C1 segment of cervical spinal cord (tissue), 14 donors: ENCODE measurements around the gene GLB1L.
"Not testable (repeated sequence)": the region's sequence is repeated elsewhere in the genome, so short reads cannot be mapped to it uniquely, and the experiment has no call there.

Source experiments
- DNase-seq, 14 donors: peaks; one replicate each; lab custom pipeline; 2025; lab: John Stamatoyannopoulos, UW

Gene GLB1L

DNA sequence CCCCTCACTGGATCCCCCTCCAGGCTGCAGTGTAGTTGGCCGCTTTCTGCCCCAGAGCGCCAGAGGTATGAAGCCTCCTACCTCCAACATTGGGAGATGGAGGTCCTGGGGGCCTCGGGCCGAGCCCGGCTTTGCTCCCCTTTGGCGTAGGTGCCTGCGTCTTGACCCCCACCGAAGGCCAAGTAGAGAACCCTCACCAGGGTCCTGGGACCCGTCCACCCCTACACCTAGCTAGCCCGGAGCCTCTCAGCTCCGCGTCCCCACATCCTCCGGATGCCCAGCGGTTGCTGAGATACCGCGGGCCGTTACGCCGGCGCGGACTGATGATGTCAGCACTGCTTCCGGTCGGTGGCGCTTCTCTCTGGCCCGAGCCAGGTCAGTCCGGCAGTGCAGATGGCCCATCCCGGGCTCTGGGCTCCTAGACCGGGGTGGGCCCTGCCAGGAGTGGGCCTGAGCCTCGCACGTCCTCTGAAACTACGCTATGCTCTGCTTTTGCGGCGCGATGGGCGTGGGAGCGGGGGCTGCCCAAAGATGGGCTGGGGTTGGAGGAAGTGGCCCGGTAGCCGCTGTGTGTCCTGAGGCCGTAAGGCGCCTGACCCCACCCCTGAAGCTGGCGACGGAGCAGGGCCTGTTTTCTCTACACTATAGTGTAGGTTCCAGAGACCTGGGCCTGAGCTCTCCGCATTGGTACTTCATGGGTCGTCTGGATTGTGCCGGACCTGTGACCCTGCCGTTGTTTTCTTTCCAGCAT lies at the start of gene GLB1L, which contains the start of gene STK16:
TSS of gene GLB1L (minus strand) at position 297 of the 751 bp plus-strand sequence. CDS start 1,871 bp downstream, outside the sequence.
TSS of gene STK16 (plus strand) at position 332 of the 751 bp plus-strand sequence. CDS start 521 bp downstream, outside the sequence.
- DNase-seq: peak; percentile 66 to 94 (median 88)

DNA sequence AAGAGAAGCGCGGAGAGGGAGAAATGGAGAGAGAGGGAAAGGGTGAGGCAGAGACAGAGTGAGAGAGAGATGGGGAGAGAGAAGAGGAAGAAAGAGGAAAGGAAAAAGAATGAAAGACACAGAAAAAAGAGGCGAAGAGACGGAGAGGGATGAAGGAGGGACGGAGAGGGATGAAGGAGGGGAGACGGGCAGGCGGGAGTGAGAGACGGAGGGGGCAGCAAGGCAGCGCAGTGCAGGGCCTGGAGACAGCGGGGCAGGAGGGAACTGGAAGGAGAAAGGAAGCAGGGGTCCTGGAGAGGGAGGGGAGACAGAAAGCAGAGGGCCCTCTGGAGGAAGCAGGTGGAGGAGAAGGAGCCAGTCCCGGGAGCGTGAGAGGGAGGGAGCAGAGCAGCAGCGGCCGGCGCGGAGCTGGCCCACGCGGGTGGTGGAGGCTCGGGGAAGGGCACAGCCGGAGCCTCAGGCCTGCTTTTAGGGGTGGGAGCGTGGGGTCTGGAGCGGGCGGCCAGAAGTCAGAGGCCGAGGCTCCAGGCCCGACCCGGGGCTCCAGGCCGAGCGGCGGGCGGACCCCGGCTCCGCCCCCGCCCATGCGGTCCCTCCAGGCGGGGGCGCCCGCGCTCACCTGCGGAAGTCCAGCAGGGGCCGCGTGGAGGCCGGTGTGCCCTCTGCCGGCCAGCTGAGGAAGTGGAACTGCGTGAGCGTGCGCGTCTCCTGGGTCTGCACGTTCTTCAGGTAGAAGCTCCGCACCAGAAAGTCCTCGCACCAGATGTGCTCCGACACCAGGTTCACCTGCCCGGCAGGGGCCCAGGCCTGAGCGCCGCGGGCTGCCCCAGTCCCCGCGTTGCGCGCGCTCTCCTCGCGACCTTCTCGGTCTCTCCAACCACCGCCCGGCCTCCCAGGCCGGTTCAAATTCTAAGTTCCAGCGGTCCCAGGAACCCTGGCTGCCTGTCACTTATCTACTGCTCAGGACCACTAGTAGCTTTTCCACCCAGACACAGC lies 49.4 kb upstream of the GLB1L start:
- DNase-seq: peak in 13 of 14 donors; percentile 44 to 88 (median 71)

DNA sequence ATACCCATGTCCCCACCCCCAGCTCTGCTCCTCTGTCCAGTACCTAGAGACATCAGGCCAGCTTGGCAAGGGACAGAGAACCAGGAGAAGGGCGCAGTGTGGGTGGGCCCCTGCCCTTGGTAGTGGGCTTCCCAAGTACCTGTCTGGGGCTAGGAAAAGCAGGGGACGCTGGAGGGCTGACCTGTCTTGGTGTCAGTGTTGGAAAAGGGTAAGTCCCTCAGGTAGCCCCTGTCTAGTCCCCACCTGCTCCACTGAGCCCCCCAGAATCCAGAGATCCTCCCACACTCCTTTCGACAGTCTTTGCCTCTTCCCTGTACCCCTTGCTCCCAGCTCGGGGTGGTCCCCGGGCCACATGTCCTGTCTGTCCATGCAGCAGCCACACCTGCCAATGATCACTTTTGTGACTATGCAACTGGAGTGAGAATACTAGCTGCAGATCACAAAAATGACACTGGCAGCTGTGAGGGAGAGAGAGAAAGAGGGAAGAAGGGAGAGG lies 48.5 kb upstream of the GLB1L start:
- no peak for DNase-seq

DNA sequence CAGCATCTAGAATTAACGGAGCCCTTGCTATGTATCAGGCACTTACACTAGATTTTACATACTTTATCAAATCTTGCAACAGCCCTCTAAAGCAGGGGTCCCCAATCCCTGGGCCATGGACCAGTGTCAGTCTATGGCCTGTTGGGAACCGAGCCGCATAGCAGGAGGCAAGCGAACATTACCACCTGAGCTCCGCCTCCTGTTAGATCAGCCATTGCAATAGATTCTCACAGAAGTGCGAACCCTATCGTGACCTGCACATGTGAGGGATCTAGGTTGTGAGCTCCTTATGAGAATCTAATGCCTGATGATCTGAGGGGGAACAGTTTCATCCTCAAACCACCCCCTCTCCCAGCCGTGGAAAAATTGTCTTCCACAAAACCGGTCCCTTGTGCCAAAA lies 47.4 kb upstream of the GLB1L start:
- no peak for DNase-seq

DNA sequence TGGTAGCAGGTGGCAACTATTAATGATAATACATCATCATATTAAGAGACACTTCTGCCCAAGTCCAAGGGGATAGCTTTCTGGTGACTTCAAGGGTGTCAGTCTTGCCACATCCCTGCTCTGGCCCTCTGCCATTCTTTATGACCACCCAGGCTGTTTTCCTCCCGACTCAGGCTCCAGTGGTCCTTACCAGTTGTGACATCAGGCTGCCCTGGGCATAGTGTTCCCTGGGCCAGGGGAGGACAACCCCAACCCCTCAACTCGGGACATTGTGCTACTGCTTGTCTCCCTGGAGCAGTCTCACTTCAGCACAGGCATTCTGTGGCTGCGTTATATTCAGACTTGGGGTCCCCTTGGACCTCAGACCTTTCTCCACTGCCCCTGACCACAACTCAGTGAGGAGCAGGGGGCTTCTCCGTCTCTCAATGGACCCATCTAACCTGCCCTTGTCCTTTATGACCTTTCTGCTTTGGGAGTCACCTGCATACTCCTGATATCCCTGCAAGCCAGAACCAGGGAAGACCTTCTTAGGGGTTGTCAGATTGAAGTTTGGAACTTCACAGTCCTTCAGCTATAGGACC lies 46.8 kb upstream of the GLB1L start:
- no peak for DNase-seq

DNA sequence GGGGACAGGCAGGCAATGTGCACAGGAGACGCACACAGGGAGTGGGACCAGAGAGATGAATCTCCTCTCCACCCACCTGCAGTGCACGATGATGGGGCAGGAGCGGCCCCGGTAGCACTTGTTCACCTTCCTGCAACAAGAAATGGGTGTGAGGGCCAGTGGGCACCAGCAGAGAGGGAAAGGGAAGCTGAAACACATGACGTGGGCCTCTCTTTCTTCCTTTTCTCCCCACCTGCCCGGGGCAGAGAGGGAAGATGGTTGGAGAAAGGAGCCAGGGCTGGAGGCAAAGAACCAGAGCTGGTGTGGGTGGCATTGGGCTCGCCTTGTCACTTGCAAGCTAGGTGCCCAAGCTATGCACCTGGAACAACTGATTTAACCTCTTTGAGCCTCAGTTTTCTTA lies 46.1 kb upstream of the GLB1L start:
- no peak for DNase-seq

DNA sequence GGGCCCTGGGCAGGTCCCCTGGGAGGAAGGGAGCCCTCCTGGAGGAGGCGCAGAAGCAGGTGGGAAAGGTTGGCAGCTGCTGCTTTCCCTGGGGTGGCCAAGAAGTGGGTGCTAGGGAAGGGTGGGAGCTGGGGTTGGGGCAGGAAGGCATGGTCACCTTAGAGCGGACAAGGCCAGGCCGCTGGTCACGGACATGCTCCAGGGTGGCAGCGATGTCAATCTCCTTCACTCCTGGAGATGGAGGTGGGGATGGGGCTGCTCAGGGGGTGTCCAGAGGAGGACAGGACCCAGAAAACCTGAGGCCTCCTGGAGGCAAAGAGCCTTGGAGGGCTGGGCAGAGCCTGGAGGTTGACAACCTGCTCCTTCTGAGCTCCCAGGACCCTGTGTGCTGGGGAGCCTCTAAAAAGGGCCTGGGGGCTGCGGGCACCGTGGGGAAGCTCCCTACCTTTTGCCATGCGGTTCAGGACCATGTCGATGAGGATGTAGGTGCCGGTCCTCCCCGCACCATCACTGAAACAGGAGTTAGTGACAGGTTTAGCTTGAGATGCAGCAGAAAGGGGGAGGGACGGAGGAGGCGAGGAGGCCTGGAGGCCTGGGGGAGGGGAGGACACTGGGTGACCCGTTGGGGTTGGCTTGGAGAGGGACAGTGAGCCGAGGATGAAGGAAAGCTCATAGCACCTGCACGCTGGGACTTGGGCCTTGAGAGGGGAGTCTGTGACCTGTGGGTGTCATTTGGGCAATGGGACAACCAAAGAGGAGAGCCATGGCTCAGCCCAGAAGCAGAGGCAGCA lies 45.3 kb upstream of the GLB1L start:
- no peak for DNase-seq

DNA sequence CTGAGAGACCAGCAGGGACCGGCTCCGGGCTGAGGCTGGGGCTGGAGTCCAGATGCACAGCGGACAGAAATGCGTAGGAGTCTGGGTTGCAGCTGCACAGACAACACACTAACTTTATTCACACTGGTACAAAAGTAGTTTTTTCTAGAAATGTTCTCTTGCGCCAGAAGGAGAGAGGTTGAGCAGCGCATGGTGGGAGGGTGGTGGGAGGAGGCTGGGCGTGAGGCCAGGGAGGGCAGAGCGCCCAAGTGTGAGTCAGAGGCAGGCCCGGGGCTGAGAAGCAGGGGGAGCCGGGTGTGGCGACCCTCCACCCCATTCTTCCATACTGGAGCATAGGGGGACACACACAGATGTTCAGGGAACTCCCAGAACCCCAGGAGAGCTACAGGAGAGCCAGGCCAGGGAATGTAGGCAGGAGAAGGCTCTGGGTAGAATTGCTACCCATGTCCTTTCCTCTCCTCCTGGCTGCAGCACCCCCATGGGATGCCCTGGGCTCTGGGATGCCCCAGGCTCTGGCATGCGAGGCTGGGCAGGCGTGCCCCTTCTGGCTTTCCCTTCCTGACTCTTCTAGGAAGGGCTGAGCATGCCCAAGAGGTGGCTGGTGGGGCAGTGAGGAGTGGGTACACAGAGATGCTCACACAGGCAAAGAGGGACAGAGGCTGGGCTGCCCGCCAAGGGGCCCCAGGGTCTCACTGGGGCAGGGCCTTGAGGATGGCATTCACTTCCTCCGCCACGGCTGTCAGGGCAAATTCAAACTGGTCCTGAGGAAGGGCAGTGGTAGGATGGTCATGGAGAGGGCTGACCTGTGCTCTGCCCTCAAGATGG lies 44.5 kb upstream of the GLB1L start:
- DNase-seq: peak in 12 of 14 donors; percentile 35 to 93 (median 81)

DNA sequence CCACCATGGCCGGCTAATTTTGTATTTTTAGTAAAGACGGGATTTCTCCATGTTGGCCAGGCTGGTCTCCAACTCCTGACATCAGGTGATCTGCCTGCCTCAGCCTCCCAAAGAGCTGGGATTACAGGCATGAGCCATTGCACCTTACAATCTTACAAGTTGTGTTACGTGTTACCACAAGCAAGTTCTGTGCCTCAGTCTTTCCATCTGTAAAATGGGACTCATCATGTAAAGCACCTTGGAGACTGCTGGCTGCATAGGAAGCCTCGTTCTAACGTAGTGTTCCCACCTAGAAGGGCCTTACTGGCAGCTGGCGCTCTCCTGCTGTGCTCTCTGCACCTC lies 43.9 kb upstream of the GLB1L start:
- DNase-seq: no peak

DNA sequence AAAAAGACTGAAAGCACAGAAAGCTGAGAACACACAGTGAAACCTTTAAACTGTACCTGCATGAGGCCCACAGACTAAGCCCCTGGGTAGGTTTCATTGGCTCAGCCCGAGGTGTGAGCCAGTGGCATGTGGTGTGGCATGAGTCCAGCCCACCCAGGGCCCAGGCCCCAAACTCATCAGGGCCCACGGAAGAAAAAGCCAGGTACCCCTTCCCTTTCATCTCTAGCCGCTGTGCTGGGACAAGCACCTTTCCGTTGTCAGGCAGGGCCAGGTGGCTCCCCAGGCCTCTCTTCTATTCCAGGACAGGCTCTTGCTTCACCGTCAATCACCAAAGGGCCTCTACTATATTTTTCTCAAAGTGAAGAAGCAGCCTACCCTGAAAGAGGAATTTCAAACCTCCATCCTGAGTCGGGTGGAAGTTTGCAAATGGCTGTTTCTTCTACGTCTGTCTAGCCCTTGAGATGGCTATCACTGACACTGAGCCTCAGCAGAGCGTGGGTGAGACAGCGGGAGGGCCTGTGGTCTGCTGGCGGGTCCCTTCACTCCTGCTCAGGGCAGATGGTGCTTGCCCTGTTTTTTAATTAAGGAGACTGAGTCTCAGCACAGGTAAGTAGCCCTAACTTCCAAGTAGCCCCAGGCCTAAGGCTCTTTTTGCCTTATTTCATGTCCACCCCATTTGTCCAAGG lies 42.5 kb upstream of the GLB1L start:
- DNase-seq: no peak

DNA sequence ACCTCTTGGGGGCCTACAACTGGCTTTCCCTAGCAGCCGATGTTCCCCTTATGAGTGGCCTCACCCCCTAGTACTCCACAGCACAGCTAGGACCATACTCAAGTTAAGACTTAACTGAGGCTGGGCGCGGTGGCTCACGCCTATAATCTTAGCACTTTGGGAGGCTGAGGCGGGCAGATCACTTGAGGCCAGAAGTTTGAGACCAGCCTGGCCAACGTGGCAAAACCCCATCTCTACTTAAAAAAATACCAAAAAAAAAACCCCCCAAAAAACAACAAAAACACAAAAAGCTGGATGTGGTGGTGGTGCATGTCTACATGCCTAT lies 41.8 kb upstream of the GLB1L start:
- DNase-seq: not testable (repeated sequence)

GRCh38 chr2:219286436-219287115 lies 41.3 kb upstream of the GLB1L start:
- DNase-seq: peak in 6 of 14 donors; percentile 40 to 65 (median 48)

GRCh38 chr2:219285894-219286425 lies 40.7 kb upstream of the GLB1L start:
- DNase-seq: peak in 6 of 14 donors; percentile 42 to 67 (median 50)

DNA sequence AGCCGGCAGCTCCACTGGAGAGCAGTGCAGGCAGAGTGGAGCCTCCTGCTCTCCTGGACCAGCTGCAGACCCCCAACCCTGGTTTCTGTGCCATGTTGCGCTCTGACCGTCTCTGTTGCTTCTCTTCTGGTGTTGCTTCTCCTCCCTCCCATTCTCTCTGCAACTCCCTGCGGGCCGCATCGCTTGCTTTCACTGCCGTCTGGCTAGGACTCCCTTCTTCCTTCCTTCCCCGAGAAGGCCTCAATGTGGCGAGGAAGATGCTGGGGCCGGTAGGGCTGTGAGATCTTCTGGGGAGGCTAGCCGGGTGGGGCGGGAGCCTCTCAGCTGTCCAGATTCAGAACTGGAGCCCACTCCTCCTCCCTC lies 40.1 kb upstream of the GLB1L start:
- no peak for DNase-seq

- peak in 1 of 14 donors; percentile 8 for DNase-seq
Observed at GRCh38 chr2:219284501-219285372, 39.5 kb upstream of the GLB1L start.

DNA sequence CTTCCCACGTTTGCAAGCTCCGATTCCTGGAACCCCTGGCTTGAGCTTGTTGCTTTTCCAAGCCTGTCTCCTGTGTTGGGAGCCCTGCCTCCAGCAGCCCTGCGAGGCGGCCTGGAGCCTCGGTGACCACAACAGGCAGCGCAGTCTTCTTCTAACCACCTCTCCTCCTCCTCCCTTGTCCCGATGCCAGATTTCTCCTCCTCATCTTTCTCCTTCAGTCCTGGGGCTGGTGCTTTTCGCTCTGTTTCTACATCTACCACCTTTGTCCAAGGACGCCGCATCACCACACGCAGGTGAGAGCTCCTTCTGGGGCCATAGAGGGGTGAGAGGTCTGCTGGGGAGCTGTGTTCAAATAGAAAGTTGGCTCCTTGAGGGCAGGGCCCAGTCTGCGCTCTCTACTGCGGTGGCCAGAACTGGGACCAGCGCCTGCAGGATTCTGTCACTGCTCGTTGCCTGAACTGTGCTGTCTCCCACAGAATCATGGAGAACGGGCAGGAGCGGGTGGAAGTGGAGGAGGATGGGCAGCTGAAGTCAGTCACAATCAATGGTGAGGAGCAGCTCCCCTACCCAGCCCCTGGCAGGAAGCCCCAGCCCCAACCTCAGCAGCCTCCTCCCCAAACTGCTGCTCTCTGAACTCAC lies 37.8 kb upstream of the GLB1L start:
- peak in 2 of 14 donors; percentile 31 to 50 for DNase-seq

DNA sequence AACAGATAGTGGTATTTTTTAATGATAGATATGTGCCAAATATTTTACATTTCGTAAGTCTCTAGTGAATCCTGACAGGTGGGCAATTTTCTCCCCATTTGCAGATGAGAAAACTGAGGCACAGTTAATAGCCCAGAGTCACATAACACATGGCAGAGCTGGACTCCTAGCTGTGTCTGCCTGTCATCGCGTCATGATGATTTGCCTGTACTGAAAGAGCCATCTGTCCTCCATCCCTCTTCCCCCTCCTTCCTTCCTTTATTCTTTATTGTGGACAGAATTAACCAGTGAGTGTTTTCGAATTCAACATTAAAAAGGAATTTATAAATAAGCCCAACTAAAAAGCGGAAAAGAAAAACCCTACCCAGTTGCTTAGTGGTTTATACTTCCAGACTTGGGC lies 37.1 kb upstream of the GLB1L start:
- peak in 4 of 14 donors; percentile 15 to 32 (median 26) for DNase-seq
